Measurements from ENCODE around the gene PSMG3. TPM values are rescaled to one million over a fixed set of nuclear protein-coding genes. Genes with fewer than 3 reads are reported as not detected.
A peak's percentile ranks its signal among the peaks of the same experiment; 100 is the strongest.

PSMG3 gene
- total RNA-seq = 10 to 100 TPM; 22.8 to 23.6 TPM
- 15.3 to 32.1 reads per million in 2 donors for total RNA-seq

- DNase-seq (peak; percentile 71 to 80 (median 72)), ATAC-seq (peak; percentile 86)
- Mint-ChIP-seq H3K27ac (peak within 1 kb of the TSS; percentile 98), H3K4me3 (peak within 1 kb of the TSS; percentile 90), H3K4me1 (peaks cover 19% of the 10 kb centered on the region), H3K27me3 (no peaks in the 10 kb centered on the region), H3K36me3 (ENCODE audit: low read depth) (no peaks in the 10 kb centered on the region)
- H3K9me3 ChIP-seq (ENCODE audit: control insufficient read depth, low read length, poor library complexity, severe bottlenecking) = no peaks in the 10 kb centered on the region
Observed at GRCh38 chr7:1569833-1570632, at the start of gene PSMG3. PSMG3 (minus strand) TSS chr7:1570032; CDS start chr7:1569339, 693 bp downstream.

GRCh38 chr7:1618475-1618874, 48.6 kb upstream of the PSMG3 start:
- DNase-seq (no peak), ATAC-seq (no peak)
- Mint-ChIP-seq H3K27me3 (peaks cover 6% of the 10 kb centered on the region), H3K4me1 (peaks cover 2% of the 10 kb centered on the region), H3K4me3 (no peak overlapping the region), H3K27ac (no peak overlapping the region), H3K36me3 (ENCODE audit: low read depth) (no peaks in the 10 kb centered on the region)
- H3K9me3 ChIP-seq (ENCODE audit: control insufficient read depth, low read length, poor library complexity, severe bottlenecking) = no peaks in the 10 kb centered on the region

GRCh38 chr7:1617957-1618356, 48.1 kb upstream of the PSMG3 start:
- peaks cover 2% of the 10 kb centered on the region for H3K4me1 Mint-ChIP-seq
- H3K4me3 Mint-ChIP-seq = no peak overlapping the region
- no peak overlapping the region for H3K27ac Mint-ChIP-seq
- no peak for DNase-seq
- H3K36me3 Mint-ChIP-seq (ENCODE audit: low read depth) = no peaks in the 10 kb centered on the region
- no peak for ATAC-seq
- H3K9me3 ChIP-seq (ENCODE audit: control insufficient read depth, low read length, poor library complexity, severe bottlenecking) = no peaks in the 10 kb centered on the region
- peaks cover 6% of the 10 kb centered on the region for H3K27me3 Mint-ChIP-seq

GRCh38 chr7:1616741-1617140, 46.9 kb upstream of the PSMG3 start:
- no peak overlapping the region for H3K27ac Mint-ChIP-seq
- H3K4me3 Mint-ChIP-seq = no peak overlapping the region
- H3K9me3 ChIP-seq (ENCODE audit: control insufficient read depth, low read length, poor library complexity, severe bottlenecking) = no peaks in the 10 kb centered on the region
- DNase-seq (no peak), ATAC-seq (no peak)
- no peaks in the 10 kb centered on the region for H3K36me3 Mint-ChIP-seq (ENCODE audit: low read depth)
- H3K4me1 Mint-ChIP-seq = peaks cover 2% of the 10 kb centered on the region
- H3K27me3 Mint-ChIP-seq = peaks cover 4% of the 10 kb centered on the region

GRCh38 chr7:1611708-1612241, 41.9 kb upstream of the PSMG3 start:
- Mint-ChIP-seq H3K4me1 (peaks cover 5% of the 10 kb centered on the region), H3K36me3 (ENCODE audit: low read depth) (no peaks in the 10 kb centered on the region), H3K27ac (no peak overlapping the region), H3K27me3 (peaks cover 31% of the 10 kb centered on the region), H3K4me3 (no peak overlapping the region)
- ATAC-seq = no peak
- no peaks in the 10 kb centered on the region for H3K9me3 ChIP-seq (ENCODE audit: control insufficient read depth, low read length, poor library complexity, severe bottlenecking)
- DNase-seq = no peak

- Mint-ChIP-seq H3K4me1 (peaks cover 5% of the 10 kb centered on the region), H3K27me3 (peaks cover 36% of the 10 kb centered on the region), H3K4me3 (no peak overlapping the region), H3K36me3 (ENCODE audit: low read depth) (no peaks in the 10 kb centered on the region), H3K27ac (no peak overlapping the region)
- ATAC-seq (no peak), DNase-seq (no peak)
- H3K9me3 ChIP-seq (ENCODE audit: control insufficient read depth, low read length, poor library complexity, severe bottlenecking) = no peaks in the 10 kb centered on the region
Observed at GRCh38 chr7:1610678-1611302, 41.0 kb upstream of the PSMG3 start.

GRCh38 chr7:1610013-1610677, 40.3 kb upstream of the PSMG3 start:
- H3K27ac Mint-ChIP-seq = no peak overlapping the region
- H3K4me1 Mint-ChIP-seq = peaks cover 5% of the 10 kb centered on the region
- ATAC-seq (no peak), DNase-seq (no peak)
- H3K36me3 Mint-ChIP-seq (ENCODE audit: low read depth) = no peaks in the 10 kb centered on the region
- no peak overlapping the region for H3K4me3 Mint-ChIP-seq
- peaks cover 42% of the 10 kb centered on the region for H3K27me3 Mint-ChIP-seq
- no peaks in the 10 kb centered on the region for H3K9me3 ChIP-seq (ENCODE audit: control insufficient read depth, low read length, poor library complexity, severe bottlenecking)

- H3K4me3 Mint-ChIP-seq = no peak overlapping the region
- H3K27me3 Mint-ChIP-seq = peaks cover 42% of the 10 kb centered on the region
- no peak for ATAC-seq
- no peak for DNase-seq
- H3K4me1 Mint-ChIP-seq = peaks cover 5% of the 10 kb centered on the region
- H3K36me3 Mint-ChIP-seq (ENCODE audit: low read depth) = no peaks in the 10 kb centered on the region
- H3K9me3 ChIP-seq (ENCODE audit: control insufficient read depth, low read length, poor library complexity, severe bottlenecking) = no peaks in the 10 kb centered on the region
- H3K27ac Mint-ChIP-seq = no peak overlapping the region
Observed at GRCh38 chr7:1609023-1609422, 39.2 kb upstream of the PSMG3 start.

- no peaks in the 10 kb centered on the region for H3K9me3 ChIP-seq (ENCODE audit: control insufficient read depth, low read length, poor library complexity, severe bottlenecking)
- no peak for ATAC-seq
- H3K36me3 Mint-ChIP-seq (ENCODE audit: low read depth) = no peaks in the 10 kb centered on the region
- DNase-seq = no peak
- no peak overlapping the region for H3K4me3 Mint-ChIP-seq
- peak overlapping the region; percentile 19 for H3K27ac Mint-ChIP-seq
- peaks cover 43% of the 10 kb centered on the region for H3K27me3 Mint-ChIP-seq
- peaks cover 5% of the 10 kb centered on the region for H3K4me1 Mint-ChIP-seq
Observed at GRCh38 chr7:1608318-1608717, 38.5 kb upstream of the PSMG3 start.

GRCh38 chr7:1607696-1608095, 37.9 kb upstream of the PSMG3 start:
- ATAC-seq = no peak
- Mint-ChIP-seq H3K27me3 (peaks cover 49% of the 10 kb centered on the region), H3K36me3 (ENCODE audit: low read depth) (no peaks in the 10 kb centered on the region), H3K27ac (no peak overlapping the region), H3K4me3 (no peak overlapping the region), H3K4me1 (peaks cover 5% of the 10 kb centered on the region)
- H3K9me3 ChIP-seq (ENCODE audit: control insufficient read depth, low read length, poor library complexity, severe bottlenecking) = no peaks in the 10 kb centered on the region
- no peak for DNase-seq

- Mint-ChIP-seq H3K4me1 (peaks cover 5% of the 10 kb centered on the region), H3K27me3 (peaks cover 52% of the 10 kb centered on the region), H3K36me3 (ENCODE audit: low read depth) (no peaks in the 10 kb centered on the region), H3K4me3 (no peak overlapping the region), H3K27ac (no peak overlapping the region)
- no peaks in the 10 kb centered on the region for H3K9me3 ChIP-seq (ENCODE audit: control insufficient read depth, low read length, poor library complexity, severe bottlenecking)
- no peak for ATAC-seq
- no peak for DNase-seq
Observed at GRCh38 chr7:1607001-1607400, 37.2 kb upstream of the PSMG3 start.

- no peak overlapping the region for H3K27ac Mint-ChIP-seq
- no peak overlapping the region for H3K4me3 Mint-ChIP-seq
- no peaks in the 10 kb centered on the region for H3K9me3 ChIP-seq (ENCODE audit: control insufficient read depth, low read length, poor library complexity, severe bottlenecking)
- no peak for DNase-seq
- ATAC-seq = no peak
- no peaks in the 10 kb centered on the region for H3K36me3 Mint-ChIP-seq (ENCODE audit: low read depth)
- peaks cover 44% of the 10 kb centered on the region for H3K27me3 Mint-ChIP-seq
- H3K4me1 Mint-ChIP-seq = peaks cover 5% of the 10 kb centered on the region
Observed at GRCh38 chr7:1604383-1604782, 34.6 kb upstream of the PSMG3 start.

Data from T-helper 17 cell (primary cell).